IMR-90 (cell line): ENCODE data around the gene GSDMA. TPM values are rescaled to one million over a fixed set of nuclear protein-coding genes. Genes with fewer than 3 reads are reported as not detected.

Source experiments
- ATAC-seq: fragments of 200-7000 bp; cut with Tn5 transposase; 2 replicates; pipeline ENCODE4 v1.9.1; 2020; ENCODE audit warnings: low read depth, mild to moderate bottlenecking, moderate library complexity
- BruUV-seq: library from RNA; stranded (reverse); fragments of 400-500 nt; replicated peaks from 2 replicates; lab custom pipeline; 2021; lab: Mats Ljungman, UMichigan
- CTCF ChIA-PET: fragments of 300-600 bp; formaldehyde crosslinking; extraction: SDS; loops from one replicate; lab custom pipeline; 2021; ENCODE audit warnings: antibody characterized with exemption; lab: Yijun Ruan, JAX
- POLR2A ChIA-PET: fragments of 300-600 bp; sonication (Branson Sonifier 250); formaldehyde crosslinking; loops from one replicate; lab custom pipeline; 2022; ENCODE audit warnings: antibody characterized with exemption; ENCODE audit not compliant: unreplicated experiment; lab: Charles Lee
- DNase-seq: peaks from one replicate; pipeline ENCODE4 v3.0.0; 2013
- H2AFZ ChIP-seq: replicated peaks from 2 replicates; pipeline ENCODE3; 2013; ENCODE audit warnings: low read length, mild to moderate bottlenecking; ENCODE audit not compliant: poor library complexity
- H2AK5ac ChIP-seq: 2 replicates; pipeline ENCODE4 v1.6.1; 2013; ENCODE audit warnings: low read depth, low read length, inconsistent platforms
- H2AK9ac ChIP-seq: replicated peaks from 2 replicates; pipeline ENCODE3; 2013; ENCODE audit warnings: mild to moderate bottlenecking, low read depth, low read length, moderate library complexity; ENCODE audit not compliant: poor library complexity
- H2BK120ac ChIP-seq: 2 replicates; pipeline ENCODE4 v1.6.1; 2013; ENCODE audit warnings: low read depth, low read length, inconsistent platforms
- H2BK15ac ChIP-seq: 3 replicates; pipeline ENCODE4 v1.6.1; 2013; ENCODE audit warnings: low read depth, low read length, inconsistent platforms
- H2BK20ac ChIP-seq: 2 replicates; pipeline ENCODE4 v1.6.1; 2013; ENCODE audit warnings: low read depth, mild to moderate bottlenecking, inconsistent platforms, low read length, moderate library complexity
- H2BK5ac ChIP-seq: 2 replicates; pipeline ENCODE4 v1.6.1; 2013; ENCODE audit warnings: mild to moderate bottlenecking, low read depth, low read length, inconsistent platforms; ENCODE audit not compliant: poor library complexity, severe bottlenecking
- H3K14ac ChIP-seq: replicated peaks from 2 replicates; pipeline ENCODE4 v1.6.1; 2013; ENCODE audit warnings: low read depth, low read length, inconsistent platforms
- H3K18ac ChIP-seq: 2 replicates; pipeline ENCODE4 v1.6.1; 2013; ENCODE audit warnings: low read depth, low read length, control low read depth
- H3K23ac ChIP-seq: 2 replicates; pipeline ENCODE4 v1.6.1; 2013; ENCODE audit warnings: low read depth, low read length, inconsistent platforms
- H3K27ac ChIP-seq: 2 replicates; pipeline ENCODE4 v1.5.1; 2013; ENCODE audit warnings: mild to moderate bottlenecking, control low read depth, low read length; ENCODE audit not compliant: insufficient read depth
- H3K27me3 ChIP-seq: 2 replicates; pipeline ENCODE4 v1.6.1; 2013; ENCODE audit warnings: low read length; ENCODE audit not compliant: control insufficient read depth, insufficient read depth
- H3K36me3 ChIP-seq: 2 replicates; pipeline ENCODE4 v1.6.1; 2013; ENCODE audit warnings: low read length, mixed read lengths; ENCODE audit not compliant: control insufficient read depth, insufficient read depth
- H3K4ac ChIP-seq: 2 replicates; pipeline ENCODE4 v1.6.1; 2013; ENCODE audit warnings: low read depth, low read length, inconsistent platforms
- H3K4me1 ChIP-seq: 2 replicates; pipeline ENCODE4 v1.6.1; 2013; ENCODE audit warnings: low read length, mixed read lengths; ENCODE audit not compliant: control insufficient read depth, insufficient read depth
- H3K4me2 ChIP-seq: 2 replicates; pipeline ENCODE4 v1.6.1; 2013; ENCODE audit warnings: low read depth, mild to moderate bottlenecking, control low read depth, low read length, moderate library complexity
- H3K4me3 ChIP-seq: 2 replicates; pipeline ENCODE4 v1.5.1; 2013; ENCODE audit warnings: low read depth, mild to moderate bottlenecking, control low read depth, low read length, moderate library complexity; ENCODE audit not compliant: insufficient read depth
- H3K56ac ChIP-seq: 2 replicates; pipeline ENCODE4 v1.6.1; 2013; ENCODE audit warnings: low read length, inconsistent platforms; ENCODE audit not compliant: insufficient read depth; ENCODE audit errors: extremely low read depth
- H3K79me1 ChIP-seq, 2 experiments: 2 replicates each; pipeline ENCODE4 v1.6.1; 2013; ENCODE audit warnings: low read length in 2 of 2, inconsistent platforms in 1 of 2, low read depth in 1 of 2
- H3K9ac ChIP-seq: 2 replicates; pipeline ENCODE4 v1.6.1; 2013; ENCODE audit warnings: low read depth, low read length, control low read depth
- H3K9me1 ChIP-seq: 2 replicates; pipeline ENCODE4 v1.6.1; 2013; ENCODE audit warnings: low read length, inconsistent platforms; ENCODE audit not compliant: insufficient read depth
- H3K9me3 ChIP-seq: 2 replicates; pipeline ENCODE4 v1.6.1; 2013; ENCODE audit warnings: low read length; ENCODE audit not compliant: control insufficient read depth, insufficient read depth
- H4K20me1 ChIP-seq: 2 replicates; pipeline ENCODE4 v1.6.1; 2013; ENCODE audit warnings: low read length, inconsistent platforms; ENCODE audit not compliant: insufficient read depth
- H4K5ac ChIP-seq: 2 replicates; pipeline ENCODE4 v1.6.1; 2013; ENCODE audit warnings: mild to moderate bottlenecking, low read depth, low read length, control low read depth
- H4K8ac ChIP-seq, 2 experiments: 2 replicates each; pipeline ENCODE4 v1.6.1; 2013; ENCODE audit warnings: low read depth in 2 of 2, low read length in 2 of 2, control low read depth in 1 of 2, inconsistent platforms in 1 of 2
- H4K91ac ChIP-seq: 2 replicates; pipeline ENCODE4 v1.6.1; 2013; ENCODE audit warnings: low read depth, low read length, inconsistent platforms; ENCODE audit not compliant: insufficient read depth
- FOS ChIP-seq: fragments of 150-350 bp; IDR thresholded peaks from 2 replicates; pipeline ENCODE4 v1.6.1; 2016; ENCODE audit warnings: low read depth, low read length
- MAZ ChIP-seq: IDR thresholded peaks from 2 replicates; pipeline ENCODE4 v1.6.1; 2012; ENCODE audit warnings: low read depth, mild to moderate bottlenecking, low read length, improper control_type of control experiment, moderate library complexity, borderline replicate concordance
- RCOR1 ChIP-seq: IDR thresholded peaks from 2 replicates; pipeline ENCODE4 v1.6.1; 2012; ENCODE audit warnings: mild to moderate bottlenecking, low read length, improper control_type of control experiment; ENCODE audit not compliant: insufficient replicate concordance
- SMC3 ChIP-seq: fragments of 150-350 bp; IDR thresholded peaks from 2 replicates; pipeline ENCODE4 v1.6.1; 2016; ENCODE audit warnings: low read depth, mild to moderate bottlenecking, antibody characterized with exemption, low read length, moderate library complexity
- WGBS, 2 experiments: methylation state at CpG; one replicate each; pipeline versions ENCODE4 v1.1.5 to v1.1.7; 2013; ENCODE audit warnings: missing lambda C conversion rate in 2 of 2; ENCODE audit not compliant: insufficient read length in 1 of 2; ENCODE audit errors: extremely low coverage in 2 of 2; 5-methylcytosine and 5-hydroxymethylcytosine counted together
- dilution Hi-C: fragments of 300-500 bp; cut with HindIII; formaldehyde crosslinking; loops from one replicate; pipeline ENCODE4 v1.14.3; 2018; ENCODE audit warnings: low sequenced_read_pairs; ENCODE audit not compliant: unreplicated experiment
- in situ Hi-C: fragments of 300-500 bp; cut with MboI; formaldehyde crosslinking; loops from 3 replicates; pipeline ENCODE4 v1.14.3; 2019; ENCODE audit warnings: low sequenced_read_pairs, inconsistent platforms, mixed read lengths
- intact Hi-C: fragments of 100-400 bp; cut with micrococcal nuclease; formaldehyde crosslinking; loops from 2 replicates; pipeline ENCODE4 v1.10.0; 2022
- polyA plus RNA-seq, 3 experiments: library from polyadenylated mRNA; depleted of rRNA; stranded (reverse); fragments of >200 nt; gene quantifications; 2 replicates each; pipeline ENCODE4 v1.2.3, GENCODE V29; 2012; ENCODE audit warnings: low replicate concordance in 1 of 3
- total RNA-seq: library from RNA; depleted of rRNA; stranded (reverse); fragments of >200 nt; gene quantifications from 2 replicates; pipeline ENCODE4 v1.2.3, GENCODE V29; 2012

Gene GSDMA
- total and polyA plus RNA-seq, 2 of the 4 experiments (the other 2 are of a cell fraction), result not detected

DNA sequence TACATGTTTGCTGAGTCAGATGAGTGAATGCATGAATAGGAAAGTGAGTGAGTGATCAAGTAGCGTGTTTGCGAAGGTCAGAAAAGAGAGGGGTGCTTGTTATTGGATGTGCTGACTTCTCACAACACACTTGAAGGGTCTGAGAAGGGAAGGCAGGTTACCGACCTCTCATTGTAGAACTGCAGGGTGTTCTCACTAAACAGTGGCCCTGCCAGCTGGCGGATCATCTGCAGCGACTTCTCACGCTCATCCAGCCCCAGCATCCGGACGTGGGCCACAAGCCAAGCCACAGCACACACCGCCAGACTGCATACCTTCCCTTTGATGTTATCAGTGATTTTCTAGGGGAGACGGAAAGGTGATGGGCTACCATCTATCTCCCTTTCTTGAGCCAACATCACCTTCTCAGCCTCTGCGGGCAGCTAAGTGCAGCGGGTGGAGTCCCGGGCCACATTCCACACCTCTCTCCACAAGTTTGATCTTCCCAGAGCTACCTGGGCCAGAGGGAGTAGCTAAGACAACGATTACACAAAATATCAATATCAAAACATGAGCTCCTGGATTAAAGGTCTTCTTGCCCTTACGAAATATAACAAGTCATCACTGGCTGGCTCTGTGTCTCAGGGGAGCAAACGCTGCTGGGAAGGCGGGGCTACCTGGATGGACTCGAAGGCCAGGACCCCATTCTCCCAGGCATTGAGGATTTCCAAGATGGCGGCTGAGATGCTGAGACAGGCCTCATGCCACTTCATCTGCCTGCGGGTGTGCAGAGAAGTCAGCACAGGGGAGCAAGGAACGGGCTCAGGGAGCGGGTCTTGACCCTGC is 63.4 kb downstream of the GSDMA start:
- H3K4me1 ChIP-seq, result peaks cover 16% of the 10 kb centered on the region
- no TSS peak for BruUV-seq
- TF ChIP-seq SMC3 (no peak), FOS (no peak), RCOR1 (no peak), MAZ (no peak)
- H3K56ac ChIP-seq, result no peak overlapping the region
- ATAC-seq, result no peak
- no peak overlapping the region for H2BK5ac ChIP-seq
- DNase-seq, result no peak
- no peak overlapping the region for H2AK9ac ChIP-seq
- peak overlapping the region; percentile 54; the same call in 1 of the 2 replicates for H3K4ac ChIP-seq
- peaks cover 46% of the 10 kb centered on the region for H3K36me3 ChIP-seq
- no peak overlapping the region for H3K9ac ChIP-seq
- no peak overlapping the region for H4K91ac ChIP-seq
- ChIA-PET POLR2A (no interaction called here), CTCF (interaction anchor here (1.1 to 1.8 kb wide), 2 partner anchors 11 to 13 kb away, joined by 4 to 7 read pairs; partner anchors contain the start of gene CSF3)
- no peak overlapping the region for H4K5ac ChIP-seq
- in situ Hi-C loops, result loop anchor here (10.0 kb wide), 1 partner anchor 259 kb away; the partner anchor contains the start of gene CDC6
- 69% methylated on average over 11 of the region's 22 CpGs; no CpG with 5 or more reads in 1 of the 2 experiments for WGBS, 2 experiments
- no peaks in the 10 kb centered on the region for H3K79me1 ChIP-seq
- H2AK5ac ChIP-seq, result no peak overlapping the region
- peak overlapping the region; percentile 16 for H2AFZ ChIP-seq
- H2BK15ac ChIP-seq, result no peak overlapping the region
- no peak overlapping the region for H4K8ac ChIP-seq
- intact Hi-C loops, result no loop called here
- H3K14ac ChIP-seq, result no peak overlapping the region
- no peak overlapping the region for H3K27ac ChIP-seq
- dilution Hi-C loops, result no loop called here
- no peak overlapping the region; the same call in 1 of the 2 replicates for H2BK120ac ChIP-seq
- no peak overlapping the region for H3K23ac ChIP-seq
- peaks cover 2% of the 10 kb centered on the region; the same call in 1 of the 2 replicates for H3K9me1 ChIP-seq
- H3K9me3 ChIP-seq, result no peaks in the 10 kb centered on the region
- H4K20me1 ChIP-seq, result no peaks in the 10 kb centered on the region
- no peak overlapping the region for H3K18ac ChIP-seq
- no peaks in the 10 kb centered on the region for H3K27me3 ChIP-seq
- H3K4me2 ChIP-seq, result no peak overlapping the region
- no peak overlapping the region for H3K4me3 ChIP-seq
- no peak overlapping the region for H2BK20ac ChIP-seq
